Stimulated activated CD4-positive, alpha-beta T cell treated with anti-CD3 and anti-CD28 coated beads, Interleukin-4, amount 100 ng/mL, for 4 hours (primary cell): ENCODE data around the gene MRLN.

ENCODE experiments used
- DNase-seq, 2 experiments: peaks; one replicate each; pipeline ENCODE4 v3.0.0-alpha.2; 2020

The MRLN gene

DNA sequence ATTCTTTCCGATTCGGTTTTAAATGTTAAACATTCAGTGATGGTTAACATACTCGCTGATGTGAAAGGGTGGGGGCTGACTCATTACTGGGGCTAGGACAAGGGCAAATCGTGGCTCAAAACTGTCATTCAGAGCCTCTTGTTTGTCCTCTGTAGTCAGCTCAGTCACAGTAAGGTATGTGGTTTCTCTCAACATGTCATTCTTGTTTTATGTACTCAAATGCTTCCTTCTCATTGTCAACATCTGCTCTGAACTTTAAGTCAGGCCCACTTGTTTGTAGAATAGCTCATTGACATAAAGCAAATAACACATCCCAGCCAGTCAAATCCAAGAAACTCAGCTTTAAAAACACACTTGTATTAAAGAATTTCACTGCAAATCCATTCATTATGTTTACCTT is 50.9 kb downstream of the MRLN start:
- no peak for DNase-seq

DNA sequence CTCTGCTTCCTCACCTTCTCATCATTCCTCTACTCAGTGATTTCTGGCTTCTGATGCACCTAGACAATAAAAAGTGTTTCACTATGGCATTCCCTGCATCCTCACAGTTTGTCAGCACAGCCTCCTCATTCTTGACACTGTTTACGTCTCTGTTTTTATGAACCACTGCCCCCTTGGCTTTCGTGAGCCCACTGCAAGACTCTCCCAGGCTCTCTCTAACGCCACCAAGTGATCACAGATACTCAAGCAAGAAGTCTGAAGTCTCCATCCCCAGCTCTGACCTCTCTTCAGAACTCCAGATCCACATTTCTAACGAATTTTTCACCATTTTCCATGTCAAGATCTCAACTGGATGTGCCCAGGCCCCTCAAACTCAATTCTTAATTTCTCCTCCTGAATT is 52.5 kb downstream of the MRLN start:
- no peak for DNase-seq

DNA sequence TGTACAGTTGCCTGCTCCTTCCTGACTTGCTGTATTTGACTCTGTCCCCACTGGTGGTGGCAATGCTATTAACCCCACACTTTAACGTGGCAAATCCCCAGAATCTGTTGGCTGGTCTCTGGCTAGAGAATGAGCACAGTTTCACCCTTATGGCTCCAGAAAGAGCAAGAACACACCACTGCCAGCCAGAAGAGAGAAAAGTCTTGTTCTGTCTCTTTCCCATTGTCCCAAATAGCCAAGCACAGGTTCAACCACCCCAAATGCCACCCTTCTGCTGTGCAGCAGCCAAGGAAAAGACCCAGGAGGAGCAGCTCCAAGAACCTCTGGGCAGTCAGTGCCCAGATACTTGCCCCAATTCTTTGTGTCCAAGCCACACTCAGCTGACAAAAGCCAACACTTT is 54.9 kb downstream of the MRLN start:
- no peak for DNase-seq

DNA sequence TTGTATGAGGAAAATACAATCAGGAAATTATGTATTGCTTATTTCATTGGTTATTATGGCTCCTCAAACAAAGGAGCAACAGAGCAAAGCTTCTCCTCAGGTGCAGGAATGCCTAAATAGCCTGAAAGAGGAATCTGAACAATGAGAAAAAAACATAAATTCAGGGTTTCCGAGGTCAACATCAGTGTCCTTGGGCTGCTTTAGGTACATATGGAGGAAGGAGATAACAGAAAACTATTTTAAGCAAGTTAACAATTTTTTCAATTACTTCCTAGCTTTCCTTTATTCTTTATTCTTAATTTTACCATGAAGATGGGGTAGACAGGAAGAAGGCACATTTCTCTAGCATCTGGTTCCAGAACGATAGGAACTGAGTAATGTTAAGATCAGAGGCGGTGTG is 57.6 kb downstream of the MRLN start:
- DNase-seq: no peak

DNA sequence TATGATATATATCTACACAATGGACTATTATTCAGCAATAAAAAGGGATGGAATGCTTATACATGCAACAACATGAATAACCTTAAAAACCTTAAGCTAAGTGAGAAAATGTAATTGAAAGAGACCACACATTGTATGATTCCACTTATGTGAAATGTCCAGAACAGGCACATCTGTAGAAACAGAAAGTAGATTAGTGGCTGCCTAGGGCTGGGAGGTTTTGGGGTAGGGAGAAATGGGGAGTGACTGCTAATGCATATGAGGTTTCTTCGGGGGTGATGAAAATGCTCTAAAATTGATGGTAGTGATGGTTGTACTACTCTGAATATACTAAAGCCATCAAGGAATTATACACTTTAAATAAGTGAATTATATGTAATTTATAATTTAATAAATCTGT is 58.3 kb downstream of the MRLN start:
- DNase-seq: no peak

DNA sequence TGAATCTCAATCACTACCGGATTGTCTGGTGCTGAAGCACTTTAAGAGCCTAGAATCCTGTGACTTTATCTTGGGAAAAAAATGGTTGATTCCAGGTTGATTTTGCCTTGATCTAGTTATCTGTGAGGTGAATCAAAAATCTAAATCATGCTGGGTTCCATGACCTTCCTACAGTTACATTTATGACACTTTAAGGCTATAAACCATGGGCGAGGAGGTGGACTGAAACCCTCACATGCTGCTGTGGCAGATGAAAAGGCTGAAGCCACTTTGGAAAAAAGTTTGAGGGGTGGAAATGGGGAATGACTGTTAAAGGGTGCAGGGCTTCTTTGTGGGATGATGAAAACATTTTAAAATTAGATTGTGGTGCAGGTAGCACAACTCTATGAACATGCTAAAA is 61.1 kb downstream of the MRLN start:
- DNase-seq: no peak

DNA sequence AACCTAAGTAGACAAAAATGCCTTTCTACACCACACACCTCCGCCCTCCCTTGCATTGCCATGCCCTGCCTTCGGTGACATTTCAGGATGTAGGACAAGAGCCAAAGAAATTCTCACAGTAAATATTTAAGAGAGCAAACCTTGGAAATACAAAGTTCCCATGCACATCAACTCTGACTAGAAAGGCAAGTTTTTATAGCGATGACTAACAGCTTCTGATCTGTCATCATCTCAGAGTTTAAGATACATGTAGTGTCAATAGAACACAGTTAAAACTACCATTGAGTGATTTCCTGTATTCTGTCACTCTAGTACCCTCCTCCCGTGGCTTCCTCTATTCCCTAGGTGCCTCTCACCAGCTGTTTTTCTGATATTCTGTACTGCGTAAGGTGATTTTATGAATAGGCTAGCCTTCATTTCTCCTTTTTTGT is 64.3 kb downstream of the MRLN start:
- no peak for DNase-seq

DNA sequence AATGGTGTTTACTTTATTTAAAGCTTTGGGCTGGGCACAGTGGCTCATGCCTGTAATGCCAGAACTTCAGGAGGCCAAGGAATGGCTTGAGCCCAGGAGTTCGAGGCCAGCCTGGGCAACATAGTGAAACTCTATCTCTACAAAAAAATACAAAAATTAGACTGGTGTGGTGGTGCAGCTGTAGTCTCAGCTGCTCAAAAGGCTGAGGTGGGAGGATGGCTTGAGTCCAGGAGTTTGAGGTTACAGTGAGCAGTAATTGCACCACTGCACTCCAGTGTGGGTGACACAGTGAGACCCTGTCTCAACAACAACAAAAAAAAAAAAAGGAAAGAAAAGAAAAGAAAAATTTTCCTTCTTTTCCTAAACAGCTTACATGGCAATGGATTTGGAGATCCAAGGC is 65.6 kb downstream of the MRLN start:
- no peak for DNase-seq
